Esophagus squamous epithelium (tissue), 5 donors: Measurements from ENCODE around the gene ASH1L. TPM values are rescaled to one million over a fixed set of nuclear protein-coding genes. Genes with fewer than 3 reads are reported as not detected.
A peak's percentile ranks its signal among the peaks of the same experiment; 100 is the strongest.

Experiments
- DNase-seq: peaks from one replicate; lab custom pipeline; 2025; lab: John Stamatoyannopoulos, UW
- H3K27ac ChIP-seq, 4 donors: fragments of 200-600 bp; sonication (generic); one replicate each; pipeline ENCODE4 v1.5.1; 2016 to 2019; ENCODE audit warnings: mild to moderate bottlenecking in 1 of 4
- H3K27me3 ChIP-seq, 4 donors: fragments of 200-600 bp; sonication (generic); 1 replicate in 3 of 4; 2 replicates in 1 of 4; pipeline versions ENCODE4 v1.5.1 to v1.6.0; 2017 to 2021; ENCODE audit warnings: antibody characterized with exemption in 1 of 4
- H3K36me3 ChIP-seq, 3 donors: fragments of 200-600 bp; sonication (generic); one replicate each; pipeline ENCODE4 v1.5.1; 2016 to 2019
- H3K4me1 ChIP-seq, 3 donors: fragments of 200-600 bp; sonication (generic); one replicate each; pipeline ENCODE4 v1.5.1; 2017 to 2019
- H3K4me3 ChIP-seq, 4 donors: fragments of 200-600 bp; sonication (generic); 1 replicate in 3 of 4; 2 replicates in 1 of 4; pipeline ENCODE4 v1.5.1; 2016 to 2019; ENCODE audit warnings: mild to moderate bottlenecking in 2 of 4, moderate library complexity in 1 of 4
- H3K9me3 ChIP-seq, 3 donors: fragments of 200-600 bp; sonication (generic); one replicate each; pipeline ENCODE4 v1.5.1; 2016 to 2019
- CTCF ChIP-seq, 6 experiments: fragments of 450-650 bp in 4 of 6; fragments of 200-600 bp in 2 of 6; sonication (generic) in 2 of 6; IDR thresholded peaks; one replicate each; pipeline ENCODE4 v1.5.1; 2016 to 2019; ENCODE audit warnings: antibody characterized with exemption in 6 of 6, mild to moderate bottlenecking in 4 of 6, moderate library complexity in 4 of 6
- POLR2A ChIP-seq, 4 donors: fragments of 450-650 bp; IDR thresholded peaks; one replicate each; pipeline ENCODE4 v1.6.1; 2017; ENCODE audit warnings: antibody characterized with exemption in 4 of 4, mild to moderate bottlenecking in 4 of 4, moderate library complexity in 3 of 4
- WGBS, 2 donors: methylation state at CpG; one replicate each; pipeline ENCODE4 v1.1.5; 2018; 5-methylcytosine and 5-hydroxymethylcytosine counted together
- intact Hi-C: fragments of 100-400 bp; cut with DNase I; formaldehyde crosslinking; loops from one replicate; pipeline ENCODE4 v1.15.0; 2022
- total RNA-seq, 4 donors: library from RNA; depleted of rRNA; stranded (reverse); fragments of >200 nt; gene quantifications; one replicate each; pipeline ENCODE4 v1.1.0, GENCODE V29; 2016
- donor health status: DM: yes; HTN: yes; CAD: no.

Gene ASH1L
- total RNA-seq, 4 donors from 2014 or later = 27.6 to 57.4 (median 31.2) TPM

GRCh38 chr1:155297384-155297783 is 265.2 kb downstream of the ASH1L start:
- intact Hi-C loops = no loop called here
- WGBS, 2 donors = 77 to 85% methylated on average over 7 of the region's 7 CpGs
- TF ChIP-seq POLR2A (IDR thresholded peaks at IDR 0.05) (no peak), CTCF (IDR thresholded peaks at IDR 0.05) (no peak)
- Histone ChIP-seq H3K27ac (no peak overlapping the region), H3K36me3 (no peaks in the 10 kb centered on the region), H3K4me1 (peaks cover 7 to 17% (median 11%) of the 10 kb centered on the region in 3 donors), H3K27me3 (peaks cover 5 to 50% (median 5%) of the 10 kb centered on the region in 4 donors), H3K4me3 (no peak overlapping the region), H3K9me3 (no peaks in the 10 kb centered on the region)
- no peak for DNase-seq

DNA sequence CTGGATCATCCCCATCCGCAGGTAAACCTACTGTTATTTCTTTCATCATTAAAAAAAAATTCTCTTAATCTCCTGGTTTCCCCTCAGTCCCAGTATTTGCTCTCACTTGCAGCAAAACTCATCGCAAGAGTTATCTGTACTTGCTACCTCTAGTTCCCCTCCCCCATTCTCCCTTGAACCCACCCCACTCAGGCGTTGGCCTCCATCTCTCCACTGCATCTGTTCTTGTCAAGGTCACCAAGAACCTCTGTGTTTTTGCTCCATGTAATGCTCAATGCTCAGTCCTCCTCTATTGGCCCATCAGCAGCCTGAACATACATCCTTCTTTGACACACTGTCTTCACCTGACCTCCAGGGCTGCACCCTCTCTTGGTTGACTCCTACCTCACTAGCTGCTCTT is 265.9 kb downstream of the ASH1L start:
- intact Hi-C loops = no loop called here
- H3K36me3 ChIP-seq = no peaks in the 10 kb centered on the region
- H3K4me3 ChIP-seq = no peak overlapping the region
- H3K27me3 ChIP-seq = peaks cover 5 to 50% (median 5%) of the 10 kb centered on the region in 4 donors
- H3K9me3 ChIP-seq = no peaks in the 10 kb centered on the region
- 84 to 85% methylated on average over 3 of the region's 3 CpGs for WGBS, 2 donors
- TF ChIP-seq POLR2A (IDR thresholded peaks at IDR 0.05) (no peak), CTCF (IDR thresholded peaks at IDR 0.05) (no peak)
- peaks cover 7 to 17% (median 11%) of the 10 kb centered on the region in 3 donors for H3K4me1 ChIP-seq
- DNase-seq = no peak
- no peak overlapping the region for H3K27ac ChIP-seq

DNA sequence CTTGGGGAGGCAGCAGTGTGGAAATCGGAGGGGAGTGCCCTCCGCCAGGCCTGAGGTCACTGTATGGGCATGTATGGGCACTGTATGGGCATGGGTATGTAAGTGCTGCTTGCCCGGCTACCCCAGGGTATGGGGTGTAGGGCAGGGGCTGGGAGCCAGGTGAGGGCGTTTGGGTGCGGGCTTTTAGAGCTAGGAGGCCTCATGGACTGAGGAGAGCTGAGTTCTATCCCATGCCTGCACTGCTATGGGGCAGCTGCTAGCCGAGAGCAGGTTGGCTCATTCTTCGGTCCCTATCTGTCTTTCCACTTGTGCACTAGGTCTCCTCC is 266.7 kb downstream of the ASH1L start:
- 60 to 76% methylated on average over 2 to 4 of the region's 7 CpGs for WGBS, 2 donors
- Histone ChIP-seq H3K36me3 (no peaks in the 10 kb centered on the region), H3K27me3 (peaks cover 5 to 50% (median 5%) of the 10 kb centered on the region in 4 donors), H3K4me1 (peaks cover 7 to 17% (median 11%) of the 10 kb centered on the region in 3 donors), H3K9me3 (no peaks in the 10 kb centered on the region), H3K4me3 (no peak overlapping the region), H3K27ac (no peak overlapping the region)
- intact Hi-C loops = no loop called here
- DNase-seq = no peak
- TF ChIP-seq CTCF (IDR thresholded peaks at IDR 0.05) (no peak), POLR2A (IDR thresholded peaks at IDR 0.05) (no peak)

DNA sequence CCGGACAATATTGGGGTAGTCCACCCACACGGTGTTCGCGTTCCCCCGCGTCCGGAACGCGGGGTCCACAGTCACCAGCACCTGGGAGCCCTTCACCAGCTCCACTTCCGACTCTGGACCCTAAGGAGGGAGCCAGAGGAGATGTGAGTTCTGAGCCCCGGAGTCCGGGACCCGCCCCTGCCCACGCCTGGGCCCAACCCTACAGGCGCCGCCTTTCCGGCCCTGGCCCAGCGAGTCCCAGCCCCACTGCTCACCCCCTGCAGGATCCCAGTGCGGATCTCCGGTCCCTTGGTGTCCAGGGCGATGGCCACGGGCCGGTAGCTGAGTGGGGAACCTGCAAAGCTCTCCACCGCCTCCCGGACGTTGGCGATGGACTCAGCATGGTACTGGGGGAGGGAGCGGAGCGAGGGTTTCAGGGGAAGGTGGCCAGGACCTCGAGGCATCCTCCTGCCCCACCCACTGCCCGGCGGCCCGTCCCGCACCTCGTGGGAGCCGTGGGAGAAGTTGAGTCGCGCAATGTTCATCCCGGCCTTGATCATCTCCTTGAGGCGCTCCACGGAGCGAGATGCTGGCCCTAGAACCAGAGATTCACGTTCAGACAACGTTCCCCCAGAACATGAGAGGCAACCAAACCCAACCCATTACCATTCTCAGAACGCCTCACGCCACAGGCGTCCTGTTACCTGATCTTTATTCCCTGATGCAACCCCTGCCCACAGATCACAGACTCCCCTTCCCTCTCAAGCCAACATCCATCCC is 267.2 kb downstream of the ASH1L start:
- Histone ChIP-seq H3K27ac (no peak overlapping the region), H3K27me3 (peaks cover 5 to 50% (median 5%) of the 10 kb centered on the region in 4 donors), H3K36me3 (no peaks in the 10 kb centered on the region), H3K4me3 (peak overlapping the region in 3 of 4 donors; percentile 7 to 51 (median 28)), H3K9me3 (no peaks in the 10 kb centered on the region), H3K4me1 (peaks cover 7 to 17% (median 11%) of the 10 kb centered on the region in 3 donors)
- 10 to 40% methylated on average over 4 to 8 of the region's 47 CpGs for WGBS, 2 donors
- no peak for TF ChIP-seq POLR2A (IDR thresholded peaks at IDR 0.05)
- TF ChIP-seq CTCF (IDR thresholded peaks at IDR 0.05) = no peak
- intact Hi-C loops = no loop called here
- no peak for DNase-seq

GRCh38 chr1:155294520-155295182 is 268.0 kb downstream of the ASH1L start:
- intact Hi-C loops = no loop called here
- Histone ChIP-seq H3K9me3 (no peaks in the 10 kb centered on the region), H3K4me1 (peaks cover 7 to 17% (median 11%) of the 10 kb centered on the region in 3 donors), H3K27ac (no peak overlapping the region), H3K4me3 (peak overlapping the region in 3 of 4 donors; percentile 7 to 51 (median 28)), H3K36me3 (no peaks in the 10 kb centered on the region), H3K27me3 (peaks cover 5 to 50% (median 5%) of the 10 kb centered on the region in 4 donors)
- 32 to 78% methylated on average over 12 to 34 of the region's 46 CpGs for WGBS, 2 donors
- no peak for TF ChIP-seq POLR2A (IDR thresholded peaks at IDR 0.05)
- TF ChIP-seq CTCF (IDR thresholded peaks at IDR 0.05) = no peak
- no peak for DNase-seq
